Gastroesophageal sphincter (tissue), 4 donors: ENCODE measurements around the gene UBE2G2. TPM values are rescaled to one million over a fixed set of nuclear protein-coding genes. Genes with fewer than 3 reads are reported as not detected.
"Not testable (repeated sequence)": the region's sequence is repeated elsewhere in the genome, so short reads cannot be mapped to it uniquely, and the experiment has no call there.

ENCODE experiments used
- ATAC-seq: fragments of 150-250 bp; one replicate; pipeline ENCODE4 v1.9.1; 2016; ENCODE audit warnings: mild to moderate bottlenecking, moderate library complexity
- H3K27ac ChIP-seq, 4 donors: fragments of 200-600 bp; sonication (generic) in 3 of 4; 1 replicate in 3 of 4; 2 replicates in 1 of 4; pipeline ENCODE4 v1.5.1; 2016 to 2019
- H3K27me3 ChIP-seq: fragments of 200-600 bp; sonication (generic); one replicate; pipeline ENCODE4 v1.5.1; 2019
- H3K36me3 ChIP-seq, 2 donors: fragments of 200-600 bp; sonication (generic); one replicate each; pipeline ENCODE4 v1.5.1; 2019; ENCODE audit warnings: control low read depth in 1 of 2
- H3K4me1 ChIP-seq, 3 donors: fragments of 200-600 bp; sonication (generic); 1 replicate in 2 of 3; 2 replicates in 1 of 3; pipeline ENCODE4 v1.5.1; 2016 to 2019; ENCODE audit warnings: control low read depth in 2 of 3
- H3K4me3 ChIP-seq, 2 donors: fragments of 200-600 bp; sonication (generic); one replicate each; pipeline ENCODE4 v1.5.1; 2019; ENCODE audit warnings: mild to moderate bottlenecking in 1 of 2, moderate library complexity in 1 of 2
- H3K9me3 ChIP-seq, 3 donors: fragments of 200-600 bp; sonication (generic); one replicate each; pipeline ENCODE4 v1.5.1; 2017 to 2019; ENCODE audit warnings: control low read depth in 2 of 3
- CTCF ChIP-seq, 4 experiments: fragments of 200-600 bp in 2 of 4; fragments of 450-650 bp in 2 of 4; sonication (generic) in 1 of 4; IDR thresholded peaks; one replicate each; pipeline ENCODE4 v1.5.1; 2017 to 2019; ENCODE audit warnings: antibody characterized with exemption in 4 of 4, mild to moderate bottlenecking in 2 of 4, moderate library complexity in 2 of 4
- EP300 ChIP-seq: sonication (generic); formaldehyde crosslinking; IDR thresholded peaks from one replicate; pipeline ENCODE4 v1.6.1; 2017; ENCODE audit warnings: antibody characterized with exemption, mild to moderate bottlenecking
- POLR2A ChIP-seq, 2 donors: fragments of 450-650 bp; IDR thresholded peaks; one replicate each; pipeline ENCODE4 v1.6.1; 2017; ENCODE audit warnings: antibody characterized with exemption in 2 of 2, mild to moderate bottlenecking in 2 of 2, moderate library complexity in 1 of 2
- POLR2AphosphoS5 ChIP-seq: sonication (generic); formaldehyde crosslinking; IDR thresholded peaks from one replicate; pipeline ENCODE4 v1.6.1; 2017; ENCODE audit warnings: antibody characterized with exemption
- WGBS, 2 donors: methylation state at CpG; one replicate each; pipeline ENCODE4 v1.1.5; 2018; ENCODE audit warnings: low coverage in 1 of 2; 5-methylcytosine and 5-hydroxymethylcytosine counted together
- total RNA-seq, 4 donors: library from RNA; depleted of rRNA; stranded (reverse); fragments of >200 nt; gene quantifications; one replicate each; pipeline ENCODE4 v1.1.0, GENCODE V29; 2016

UBE2G2 gene
- total RNA-seq, 4 donors from 2014 or later, result 48.3 to 93.4 (median 83.9) TPM

GRCh38 chr21:44836349-44836665 lies 34.7 kb upstream of the UBE2G2 start:
- no peak for TF ChIP-seq POLR2AphosphoS5
- TF ChIP-seq CTCF (IDR thresholded peaks at IDR 0.05), result no peak
- no peak for TF ChIP-seq POLR2A (IDR thresholded peaks at IDR 0.05)
- no peak for TF ChIP-seq EP300
- H3K36me3 ChIP-seq, result no peaks in the 10 kb centered on the region
- no peak overlapping the region for H3K27ac ChIP-seq
- H3K9me3 ChIP-seq, result no peaks in the 10 kb centered on the region
- peaks cover 3% of the 10 kb centered on the region for H3K27me3 ChIP-seq
- H3K4me3 ChIP-seq, result no peak overlapping the region
- peaks cover 0 to 8% (median 3%) of the 10 kb centered on the region in 3 donors for H3K4me1 ChIP-seq
- no CpG with 5 or more reads among the region's 3 CpGs for WGBS, 2 donors
- no peak for ATAC-seq

DNA sequence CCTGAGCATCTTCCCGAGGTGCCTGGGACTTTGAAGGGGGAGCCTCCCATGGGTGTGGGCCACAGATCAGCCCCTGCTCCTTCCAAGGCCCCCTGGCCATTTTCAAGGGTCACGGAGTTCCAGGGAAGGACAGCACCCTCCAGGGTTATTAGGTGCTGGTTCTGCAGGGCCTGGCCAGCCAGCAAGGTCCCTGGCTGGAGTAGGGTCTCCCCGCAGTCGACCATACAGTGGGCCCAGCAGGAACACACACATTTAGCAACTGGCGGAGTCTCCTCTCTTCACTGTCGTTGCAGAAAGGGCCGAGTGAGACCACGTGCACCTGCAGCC lies 34.0 kb upstream of the UBE2G2 start:
- no peak overlapping the region for H3K27ac ChIP-seq
- WGBS, 2 donors, result 63% methylated on average over 4 of the region's 8 CpGs; no CpG with 5 or more reads in 1 of the 2 donors
- no peak overlapping the region for H3K4me3 ChIP-seq
- H3K27me3 ChIP-seq, result no peaks in the 10 kb centered on the region
- no peaks in the 10 kb centered on the region for H3K36me3 ChIP-seq
- H3K9me3 ChIP-seq, result no peaks in the 10 kb centered on the region
- no peak for TF ChIP-seq EP300
- no peak for TF ChIP-seq CTCF (IDR thresholded peaks at IDR 0.05)
- ATAC-seq, result no peak
- peaks cover 0 to 8% (median 3%) of the 10 kb centered on the region in 3 donors for H3K4me1 ChIP-seq

DNA sequence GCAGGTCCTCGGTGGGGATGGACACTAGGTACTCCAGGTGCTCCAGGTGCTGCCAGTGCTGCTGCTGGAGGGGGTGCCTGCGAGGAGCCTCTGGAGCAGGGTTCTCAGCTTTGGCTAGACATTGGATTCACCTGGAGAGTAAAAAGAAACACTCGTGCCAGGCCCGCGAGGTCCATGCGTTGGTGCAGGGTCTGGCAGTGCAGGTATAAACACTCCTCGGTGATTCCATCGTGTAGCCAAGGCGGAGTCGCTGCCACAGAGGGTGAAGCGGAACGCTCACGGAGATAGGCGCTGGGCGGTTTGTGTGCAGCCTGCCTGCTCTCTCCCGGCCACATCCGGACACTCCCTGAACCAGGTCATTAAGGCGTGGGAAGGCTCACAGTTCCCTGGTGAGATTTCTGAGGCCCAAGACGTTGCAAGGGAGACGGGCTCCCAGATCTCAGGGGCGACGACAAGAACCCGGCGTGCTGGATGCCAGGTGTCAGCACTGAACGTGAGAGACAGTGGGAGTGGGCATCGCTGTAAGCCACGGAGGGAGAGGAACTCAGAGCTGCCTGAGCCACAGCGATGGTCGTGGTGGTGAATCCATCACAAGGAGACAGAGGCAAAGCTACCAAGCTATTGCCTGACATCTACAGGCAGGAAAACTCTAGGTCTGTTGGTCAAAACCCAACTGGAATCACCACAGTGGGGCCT lies 33.5 kb upstream of the UBE2G2 start:
- H3K9me3 ChIP-seq, result no peaks in the 10 kb centered on the region
- no peak overlapping the region for H3K27ac ChIP-seq
- 77% methylated on average over 7 of the region's 29 CpGs; no CpG with 5 or more reads in 1 of the 2 donors for WGBS, 2 donors
- H3K4me3 ChIP-seq, result no peak overlapping the region
- no peak for ATAC-seq
- peaks cover 0 to 8% (median 3%) of the 10 kb centered on the region in 3 donors for H3K4me1 ChIP-seq
- no peaks in the 10 kb centered on the region for H3K27me3 ChIP-seq
- TF ChIP-seq POLR2AphosphoS5, result no peak
- TF ChIP-seq CTCF (IDR thresholded peaks at IDR 0.05), result no peak
- TF ChIP-seq POLR2A (IDR thresholded peaks at IDR 0.05), result no peak
- no peak for TF ChIP-seq EP300
- H3K36me3 ChIP-seq, result no peaks in the 10 kb centered on the region

DNA sequence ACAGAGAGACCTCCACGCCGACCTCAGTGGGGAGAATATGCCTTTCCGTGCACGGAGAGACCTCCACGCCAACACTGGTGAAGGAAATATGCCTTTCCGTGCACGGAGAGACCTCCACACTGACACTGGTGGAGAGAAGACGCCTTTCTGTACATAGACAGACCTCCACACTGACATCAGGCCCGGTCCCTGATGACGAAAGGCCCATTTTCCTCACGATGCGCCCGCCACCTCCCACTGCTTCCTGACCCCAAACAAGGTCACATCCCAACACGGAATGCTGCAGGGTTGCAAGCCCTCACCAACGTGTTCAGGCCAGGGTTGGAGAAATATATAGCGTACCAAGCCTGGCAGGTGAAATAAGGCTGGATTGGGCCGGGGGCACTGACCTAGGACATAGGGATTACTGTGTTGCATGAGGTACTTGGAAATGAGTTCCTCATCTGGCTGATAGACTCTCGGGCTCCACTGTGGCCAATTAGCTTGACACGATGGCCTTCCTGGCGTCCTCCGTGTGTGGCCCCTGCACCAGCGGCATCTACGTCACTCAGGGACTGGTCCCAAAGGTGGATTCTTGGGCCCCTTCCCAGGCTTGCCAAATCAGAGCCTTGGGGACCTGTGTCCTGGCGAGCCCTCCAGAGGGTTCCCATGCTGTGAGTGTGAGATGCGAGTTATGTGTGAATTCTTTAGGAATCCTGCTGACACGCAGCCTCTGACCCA lies 32.8 kb upstream of the UBE2G2 start:
- peaks cover 0 to 8% (median 3%) of the 10 kb centered on the region in 3 donors for H3K4me1 ChIP-seq
- H3K27me3 ChIP-seq, result no peaks in the 10 kb centered on the region
- H3K27ac ChIP-seq, result no peak overlapping the region
- H3K36me3 ChIP-seq, result no peaks in the 10 kb centered on the region
- H3K9me3 ChIP-seq, result peaks cover 0 to under 1% (median 0%) of the 10 kb centered on the region in 3 donors
- H3K4me3 ChIP-seq, result no peak overlapping the region
- 89 to 93% methylated on average over 3 to 19 of the region's 26 CpGs for WGBS, 2 donors
- TF ChIP-seq EP300 (no peak), POLR2AphosphoS5 (no peak), POLR2A (IDR thresholded peaks at IDR 0.05) (no peak)
- ATAC-seq, result no peak

DNA sequence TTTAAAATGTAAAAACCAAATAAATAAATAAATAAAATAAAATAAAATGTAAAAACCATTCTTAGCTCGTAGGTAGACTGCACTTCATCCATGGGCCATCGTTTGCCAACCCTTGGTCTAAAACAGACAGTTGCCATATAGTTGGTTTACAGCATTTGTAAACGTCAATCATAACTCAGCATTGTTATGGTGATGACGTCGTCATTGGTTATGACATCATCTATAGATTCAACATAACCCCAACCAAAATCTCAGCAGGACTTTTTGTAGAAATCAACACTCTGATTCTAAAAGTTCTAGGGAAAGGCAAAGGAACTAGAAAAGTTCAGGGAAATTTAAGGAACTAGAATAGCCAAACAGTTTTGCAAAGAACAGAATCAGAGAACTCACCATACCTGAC lies 32.0 kb upstream of the UBE2G2 start:
- Histone ChIP-seq H3K36me3 (no peaks in the 10 kb centered on the region), H3K4me1 (peaks cover 0 to 8% (median 3%) of the 10 kb centered on the region in 3 donors), H3K9me3 (peaks cover 0 to 8% (median 0%) of the 10 kb centered on the region in 3 donors), H3K27me3 (no peaks in the 10 kb centered on the region), H3K27ac (no peak overlapping the region), H3K4me3 (no peak overlapping the region)
- no peak for TF ChIP-seq EP300
- TF ChIP-seq POLR2AphosphoS5, result no peak
- TF ChIP-seq CTCF (IDR thresholded peaks at IDR 0.05), result no peak
- no peak for TF ChIP-seq POLR2A (IDR thresholded peaks at IDR 0.05)
- no peak for ATAC-seq
- WGBS, 2 donors, result 62 to 79% methylated on average over 5 of the region's 5 CpGs

GRCh38 chr21:44832516-44833255 lies 31.1 kb upstream of the UBE2G2 start:
- not testable (repeated sequence) for H3K36me3 ChIP-seq, H3K4me3 ChIP-seq, H3K27ac ChIP-seq, H3K27me3 ChIP-seq, H3K4me1 ChIP-seq, ATAC-seq
- peaks cover 0 to 18% (median 0%) of the 10 kb centered on the region in 3 donors for H3K9me3 ChIP-seq
- 84 to 88% methylated on average over 13 to 20 of the region's 23 CpGs for WGBS, 2 donors
